Coronary artery (tissue), 2 donors: ENCODE measurements around the gene PRSS33.
A peak's percentile ranks its signal among the peaks of the same experiment; 100 is the strongest.

Source experiments
- DNase-seq: peaks from one replicate; pipeline ENCODE4 v3.0.0-alpha.2; 2017; ENCODE audit warnings: low spot score
- H3K27ac ChIP-seq, 2 donors: fragments of 200-600 bp; sonication (generic); one replicate each; pipeline ENCODE4 v1.5.1; 2016 to 2019
- H3K4me3 ChIP-seq: fragments of 200-600 bp; sonication (generic); 2 replicates; pipeline ENCODE4 v1.5.1; 2016; ENCODE audit warnings: mild to moderate bottlenecking, moderate library complexity
- TF ChIP-seq, protein P1 (sequence below): fragments of 200-600 bp; sonication (generic); IDR thresholded peaks from one replicate; pipeline ENCODE4 v1.5.1; 2019; ENCODE audit warnings: antibody characterized with exemption

The PRSS33 gene

DNA sequence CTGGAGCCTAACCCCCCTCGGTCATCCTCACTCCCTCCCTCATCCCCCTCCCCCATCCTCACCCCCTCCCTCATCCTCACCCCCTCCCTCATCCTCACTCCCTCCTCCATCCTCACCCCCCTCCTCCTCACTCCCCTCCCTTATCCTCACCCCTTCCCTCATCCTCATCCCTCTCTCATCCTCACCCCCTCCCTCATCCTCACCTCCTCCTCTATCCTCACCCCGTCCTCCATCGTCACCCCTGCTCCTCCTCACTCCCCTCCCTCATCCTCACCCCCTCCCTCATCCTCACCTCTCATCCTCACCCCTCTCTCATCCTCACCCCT lies 571 bp downstream of the PRSS33 start:
- Histone ChIP-seq H3K27ac (no peak overlapping the region), H3K4me3 (no peak overlapping the region)
- TF ChIP-seq, protein P1, sequence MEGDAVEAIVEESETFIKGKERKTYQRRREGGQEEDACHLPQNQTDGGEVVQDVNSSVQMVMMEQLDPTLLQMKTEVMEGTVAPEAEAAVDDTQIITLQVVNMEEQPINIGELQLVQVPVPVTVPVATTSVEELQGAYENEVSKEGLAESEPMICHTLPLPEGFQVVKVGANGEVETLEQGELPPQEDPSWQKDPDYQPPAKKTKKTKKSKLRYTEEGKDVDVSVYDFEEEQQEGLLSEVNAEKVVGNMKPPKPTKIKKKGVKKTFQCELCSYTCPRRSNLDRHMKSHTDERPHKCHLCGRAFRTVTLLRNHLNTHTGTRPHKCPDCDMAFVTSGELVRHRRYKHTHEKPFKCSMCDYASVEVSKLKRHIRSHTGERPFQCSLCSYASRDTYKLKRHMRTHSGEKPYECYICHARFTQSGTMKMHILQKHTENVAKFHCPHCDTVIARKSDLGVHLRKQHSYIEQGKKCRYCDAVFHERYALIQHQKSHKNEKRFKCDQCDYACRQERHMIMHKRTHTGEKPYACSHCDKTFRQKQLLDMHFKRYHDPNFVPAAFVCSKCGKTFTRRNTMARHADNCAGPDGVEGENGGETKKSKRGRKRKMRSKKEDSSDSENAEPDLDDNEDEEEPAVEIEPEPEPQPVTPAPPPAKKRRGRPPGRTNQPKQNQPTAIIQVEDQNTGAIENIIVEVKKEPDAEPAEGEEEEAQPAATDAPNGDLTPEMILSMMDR = no peak
- no peak for DNase-seq

DNA sequence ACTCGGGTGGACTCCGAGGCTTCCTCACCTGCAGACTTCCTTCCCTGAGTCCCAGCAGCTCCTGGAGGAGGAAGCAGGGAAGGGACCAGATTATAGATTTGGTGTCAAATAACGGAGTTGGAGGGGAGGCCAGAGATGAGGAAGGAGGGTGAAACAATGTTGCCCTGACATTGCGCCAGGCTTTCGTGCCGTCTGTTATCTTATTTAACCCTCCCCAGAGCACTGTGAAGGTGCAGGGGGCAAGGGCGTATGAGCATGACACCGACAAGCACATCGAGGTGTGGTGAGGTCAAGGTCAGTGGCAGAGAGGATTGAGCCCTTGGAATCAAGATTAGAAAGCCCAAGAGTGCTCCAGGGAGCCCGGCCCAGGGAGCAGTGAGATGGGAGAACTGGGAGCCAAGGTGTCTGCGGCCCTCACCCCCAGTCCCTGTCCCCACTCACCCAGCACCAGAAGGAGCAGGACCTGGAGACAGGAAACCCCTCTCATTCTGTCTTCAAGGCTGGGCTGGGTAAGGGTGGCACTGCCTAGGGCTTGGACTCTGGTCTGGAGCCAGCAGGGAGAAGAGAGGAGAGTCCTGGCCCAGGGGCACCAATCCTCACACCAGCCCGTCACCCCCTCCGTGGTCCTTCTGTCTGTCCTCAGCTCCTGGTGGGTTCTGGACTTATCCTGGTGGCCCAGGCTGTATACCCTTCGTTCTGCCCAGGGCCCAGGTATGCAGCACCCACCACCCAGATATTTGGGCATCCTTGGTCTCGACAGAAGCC lies 1.1 kb downstream of the PRSS33 start:
- DNase-seq = no peak
- TF ChIP-seq, protein P1 = no peak

DNA sequence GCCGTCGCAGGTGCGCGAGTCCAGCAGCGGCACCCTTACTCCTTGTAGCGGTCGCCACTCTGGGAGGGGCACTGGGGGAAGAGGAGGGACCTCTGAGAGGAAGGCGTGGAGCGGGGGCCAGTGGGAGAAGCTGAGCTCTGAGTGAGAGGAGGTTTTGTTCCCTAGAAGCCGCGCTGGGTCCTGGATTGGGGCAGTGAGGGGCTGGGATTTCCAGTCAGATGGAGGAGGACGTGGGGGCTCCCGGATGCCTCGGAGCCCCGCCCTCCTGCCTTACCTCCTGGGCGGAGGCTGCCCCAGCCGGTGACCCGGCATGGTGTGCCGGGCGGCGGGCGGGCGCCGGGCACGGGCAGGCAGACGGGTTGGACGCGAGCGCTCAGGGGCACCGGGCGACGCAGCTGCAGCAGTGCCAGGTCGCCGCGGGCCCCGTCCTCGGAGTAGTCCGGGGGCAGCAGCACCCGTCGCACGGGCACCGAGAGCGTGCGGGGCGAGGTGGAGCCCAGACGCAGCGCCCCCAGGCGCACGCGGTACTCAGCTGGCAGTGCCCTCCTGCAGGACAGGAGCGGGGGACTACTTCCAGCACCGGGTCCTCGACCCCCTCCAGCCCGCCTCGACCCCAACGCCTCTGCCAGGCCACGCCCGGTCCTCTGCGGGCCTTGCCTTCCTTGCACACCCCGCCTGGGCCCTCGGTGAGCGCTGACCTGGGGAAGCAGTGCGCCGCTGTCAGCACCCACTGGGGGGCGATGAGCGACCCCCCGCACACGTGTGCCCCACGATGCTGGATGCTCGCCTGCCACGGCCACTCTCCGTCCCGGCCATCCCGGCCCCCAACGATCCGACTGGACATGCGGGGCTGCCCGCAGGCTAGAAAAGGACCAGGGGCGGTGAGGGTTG lies 2.0 kb downstream of the PRSS33 start:
- TF ChIP-seq, protein P1 = no peak
- peak; percentile 59 for DNase-seq
- Histone ChIP-seq H3K4me3 (peak overlapping the region; percentile 66), H3K27ac (no peak overlapping the region)

More for the DNA sequence above, 1.1 kb downstream of the PRSS33 start:
- Histone ChIP-seq H3K27ac (no peak overlapping the region), H3K4me3 (no peak overlapping the region)

DNA sequence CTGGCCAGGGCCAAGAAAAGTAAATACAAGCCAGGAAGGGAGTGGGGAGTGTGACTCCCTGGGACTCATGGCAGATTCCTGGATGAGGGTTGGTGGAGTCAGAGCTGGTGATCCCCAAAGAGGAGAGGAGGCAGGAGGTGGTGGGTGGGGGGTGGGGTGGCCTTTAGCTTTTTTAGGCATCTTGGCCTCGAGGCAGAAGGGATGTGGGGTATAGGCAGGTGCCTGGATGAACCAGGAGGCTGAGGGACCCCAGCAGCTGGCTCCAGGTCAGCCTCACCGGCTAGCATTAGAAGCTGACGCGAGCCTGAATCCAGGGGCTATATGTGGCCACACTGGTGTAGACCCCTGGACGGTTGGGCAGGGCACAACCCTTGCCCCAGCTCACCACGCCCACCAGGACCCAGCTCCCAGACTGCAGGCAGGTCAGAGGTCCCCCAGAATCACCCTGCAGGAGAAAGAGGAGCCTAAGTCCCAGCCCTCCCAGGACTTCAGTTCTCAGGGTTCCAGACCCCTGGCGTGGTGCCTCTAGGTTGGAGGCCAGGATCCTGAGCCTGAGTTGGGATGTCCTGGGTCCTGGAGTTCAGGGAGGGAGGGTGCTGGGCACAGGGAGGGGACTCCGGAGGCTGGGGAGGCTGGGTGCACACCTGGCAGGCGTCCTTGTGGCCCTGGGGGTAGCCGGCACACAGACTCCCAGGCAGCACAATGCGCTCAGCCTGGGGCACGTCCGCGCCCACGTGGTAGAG lies 2.8 kb downstream of the PRSS33 start:
- TF ChIP-seq, protein P1 = no peak
- H3K27ac ChIP-seq = no peak overlapping the region
- peak overlapping the region; percentile 66 for H3K4me3 ChIP-seq
- peak; percentile 62 for DNase-seq

DNA sequence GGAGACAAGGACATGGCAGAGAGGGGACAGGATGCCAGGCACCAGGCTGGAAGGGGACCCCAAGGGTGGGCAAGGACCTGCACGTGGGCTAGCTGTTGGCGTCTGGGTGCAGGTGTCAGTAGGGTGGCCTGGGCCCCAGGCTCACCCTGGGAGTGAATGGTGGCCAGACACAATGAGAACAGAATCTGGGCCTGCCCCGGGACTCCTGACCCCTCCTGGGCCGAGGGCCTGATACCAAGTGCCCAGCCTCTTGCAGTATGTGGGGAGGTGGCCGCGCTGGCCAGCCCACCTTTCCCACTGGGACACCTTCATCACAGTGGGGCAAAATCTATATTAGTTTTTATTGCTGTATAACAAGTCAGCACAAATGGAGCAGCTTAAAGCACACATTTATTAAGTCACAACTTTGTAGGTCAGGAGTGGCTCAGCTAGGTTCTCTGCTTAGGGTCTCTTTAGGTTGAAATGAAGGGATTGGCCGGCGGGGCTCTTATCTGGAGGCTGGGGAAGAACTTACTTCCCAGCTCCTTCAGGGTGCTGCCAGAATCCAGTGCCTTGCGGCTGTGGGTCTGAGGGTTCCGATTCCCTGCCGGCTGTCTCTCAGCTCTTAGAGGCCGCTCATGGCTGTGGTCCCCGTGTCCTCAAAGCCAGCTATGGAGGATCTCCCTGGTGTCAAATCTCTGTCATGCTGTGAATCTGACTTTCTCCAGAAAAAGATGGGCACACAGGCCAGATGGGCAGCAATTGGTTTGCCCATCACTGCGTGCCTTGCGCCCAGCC lies 3.6 kb downstream of the PRSS33 start:
- TF ChIP-seq, protein P1 = no peak
- no peak for DNase-seq

DNA sequence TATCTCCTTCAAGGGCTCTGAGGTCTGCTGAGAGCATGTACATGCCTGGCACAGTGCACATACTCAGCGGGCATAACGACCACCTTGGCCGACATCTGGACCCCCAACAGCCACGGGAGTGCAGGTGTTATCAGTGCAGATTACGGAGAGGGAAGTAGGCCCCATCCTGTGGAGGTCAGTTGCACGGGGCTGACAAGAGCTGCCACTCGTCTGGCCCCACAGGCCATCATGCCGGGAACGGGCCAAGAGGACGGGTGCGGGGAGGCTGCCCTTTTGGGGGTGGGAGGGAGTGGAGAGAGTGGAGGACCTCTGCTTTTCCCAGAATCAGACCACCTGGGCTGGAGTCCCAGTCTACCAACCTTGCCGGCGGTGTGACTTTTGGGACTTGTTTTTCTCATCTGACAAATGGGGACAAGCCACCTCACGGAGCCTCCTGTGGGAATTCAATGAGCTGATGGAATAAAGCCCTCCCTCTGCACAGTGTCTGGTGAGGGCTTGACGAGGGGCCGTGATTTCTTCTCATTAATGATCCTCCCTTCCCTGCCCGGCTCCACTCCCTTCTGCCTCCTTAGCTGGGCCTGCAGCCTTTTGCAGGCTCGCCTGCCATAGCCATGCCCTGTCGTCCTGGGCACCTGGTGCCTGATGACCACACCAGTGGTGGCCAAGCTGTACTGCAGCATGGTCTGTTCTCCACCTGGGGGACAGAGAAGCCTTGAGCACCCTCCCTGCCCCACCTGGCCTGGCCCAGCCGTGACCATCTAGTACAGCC lies 4.6 kb downstream of the PRSS33 start:
- TF ChIP-seq, protein P1 = no peak
- Histone ChIP-seq H3K4me3 (no peak overlapping the region), H3K27ac (no peak overlapping the region)
- DNase-seq = no peak

More for the DNA sequence above, 3.6 kb downstream of the PRSS33 start:
- Histone ChIP-seq H3K4me3 (no peak overlapping the region), H3K27ac (no peak overlapping the region)
